Heart left ventricle (tissue), 16 donors: ENCODE data around the gene PPP1R12B. TPM values are rescaled to one million over a fixed set of nuclear protein-coding genes. Genes with fewer than 3 reads are reported as not detected.
"Not testable (repeated sequence)": the region's sequence is repeated elsewhere in the genome, so short reads cannot be mapped to it uniquely, and the experiment has no call there.

Experiments used
- ATAC-seq, 4 donors: fragments of 200-7000 bp; cut with Tn5 transposase; one replicate each; pipeline ENCODE4 v1.9.1; 2020 to 2022; ENCODE audit warnings: moderate library complexity in 4 of 4, mild to moderate bottlenecking in 3 of 4, moderate number of reproducible peaks in 1 of 4
- DNase-seq, 5 donors: peaks; one replicate each; pipeline ENCODE4 v3.0.0-alpha.2; 2020
- H3K27ac ChIP-seq, 12 donors: fragments of 200-600 bp; sonication (generic) in 4 of 12; one replicate each; pipeline versions ENCODE4 v1.5.0 to v1.8.0; 2016 to 2022; ENCODE audit warnings: mild to moderate bottlenecking in 2 of 12
- H3K27me3 ChIP-seq, 9 donors: fragments of 200-600 bp; sonication (generic) in 2 of 9; one replicate each; pipeline versions ENCODE4 v1.5.1 to v1.8.0; 2016 to 2022; ENCODE audit warnings: mild to moderate bottlenecking in 3 of 9
- H3K36me3 ChIP-seq, 9 donors: fragments of 200-600 bp; sonication (generic) in 2 of 9; one replicate each; pipeline versions ENCODE4 v1.5.0 to v1.8.0; 2018 to 2022; ENCODE audit warnings: mild to moderate bottlenecking in 2 of 9
- H3K4me1 ChIP-seq, 12 donors: fragments of 200-600 bp; sonication (generic) in 4 of 12; one replicate each; pipeline versions ENCODE4 v1.5.0 to v1.8.0; 2016 to 2022; ENCODE audit warnings: mild to moderate bottlenecking in 3 of 12
- H3K4me3 ChIP-seq, 12 donors: fragments of 200-600 bp; sonication (generic) in 4 of 12; one replicate each; pipeline versions ENCODE4 v1.5.0 to v1.8.0; 2017 to 2022; ENCODE audit warnings: mild to moderate bottlenecking in 9 of 12, moderate library complexity in 4 of 12
- H3K9me3 ChIP-seq, 12 donors: fragments of 200-600 bp; sonication (generic) in 4 of 12; one replicate each; pipeline versions ENCODE4 v1.5.0 to v1.8.0; 2016 to 2022; ENCODE audit warnings: mild to moderate bottlenecking in 1 of 12
- CTCF ChIP-seq, 12 donors: fragments of 200-600 bp; sonication (generic) in 4 of 12; IDR thresholded peaks; one replicate each; pipeline versions ENCODE4 v1.5.0 to v1.8.0; 2018 to 2022; ENCODE audit warnings: antibody characterized with exemption in 12 of 12, mild to moderate bottlenecking in 5 of 12
- POLR2A ChIP-seq, 2 donors: fragments of 450-650 bp; IDR thresholded peaks; one replicate each; pipeline ENCODE4 v1.6.1; 2017; ENCODE audit warnings: antibody characterized with exemption in 2 of 2, mild to moderate bottlenecking in 2 of 2, moderate library complexity in 2 of 2
- WGBS, 4 donors: extraction: QIAGEN DNeasy Blood & Tissue Kit in 2 of 4; methylation state at CpG; one replicate each; pipeline versions ENCODE4 v1.1.5 to v1.1.7; 2013 to 2018; 5-methylcytosine and 5-hydroxymethylcytosine counted together
- intact Hi-C, 10 donors: fragments of 100-400 bp; cut with DNase I; formaldehyde crosslinking; loops; one replicate each; pipeline versions ENCODE4 v1.11.1 to v1.14.2; 2022
- polyA plus RNA-seq, 2 donors: library from polyadenylated mRNA; stranded (reverse); fragments of 200-250 nt; gene quantifications; one replicate each; pipeline ENCODE4 v1.2.3, GENCODE V29; 2013
- total RNA-seq, 9 donors: library from RNA; depleted of rRNA in 2 of 9; stranded (reverse); fragments of >200 nt in 2 of 9; fragmentation: NEBNext Ultra II Directional in 3 of 9; extraction: Animal tissue kit (Norgen Biotek cat#: 25700) in 3 of 9; gene quantifications; one replicate each; pipeline versions ENCODE4 v1.1.0 to v1.2.4, GENCODE V29; 2016 to 2023
- donor health status: ischemic (EF 13 %, LVEDD 7.1; RV severe dilation, severe dysfunction).
- donor health status: healthy with polysubstance abuse.
- donor health status: DM: no; HTN: yes; CAD: no.
- donor health status: DM: no; HTN: no; CAD: no.
- donor health status: ischemic (EF 25% LVEDD 6.9; RV normal size, moderate dysfunction).
- donor health status: ischemic (EF 25% LVEDD 5.7; RV mildly dilated, moderate dysfunction).
- donor health status: healthy.
- donor health status: DM: yes; HTN: yes; CAD: no.
- donor health status: ischemic (EF 35%, LVEDD 5.7; RV mildly dilated, moderate dysfunction).
- donor health status: nonischemic (EF 11% LVEDD 7.7; RV severe dilation, severe dysfunction).
- donor health status: DM: yes; HTN: yes; CAD: no.
- donor health status: PGD.
- donor health status: ischemic (EF 29% LVEDD 5.4; RV normal size, mild dysfunction).
- donor health status: nonischemic (EF 23%, LVEDD 6.1; RV moderate dilation, normal function).

Gene PPP1R12B
- total and polyA plus RNA-seq, 11 donors: 49.9 to 972 (median 559) TPM

- peak overlapping the region in 11 of 12 donors; percentile 3 to 54 (median 40) for H3K4me3 ChIP-seq
- H3K27ac ChIP-seq: peak overlapping the region; percentile 20 to 87 (median 72)
- H3K27me3 ChIP-seq, intact Hi-C loops, H3K9me3 ChIP-seq, H3K36me3 ChIP-seq: not testable (repeated sequence)
- DNase-seq: peak in 4 of 5 donors; percentile 36 to 54 (median 42)
- H3K4me1 ChIP-seq: peaks cover 2 to 70% (median 25%) of the 10 kb centered on the region in 12 donors
- peak; percentile 8 to 58 (median 32) for ATAC-seq
- peak in 1 of 2 donors; percentile 23 for TF ChIP-seq POLR2A (IDR thresholded peaks at IDR 0.05)
- WGBS, 4 donors: 5 to 17% (median 9%) methylated on average over 5 of the region's 5 CpGs
Measured at GRCh38 chr1:202539166-202539574, 190.7 kb downstream of the PPP1R12B start.

- peak in 1 of 2 donors; percentile 2 for TF ChIP-seq POLR2A (IDR thresholded peaks at IDR 0.05)
- 16 to 27% (median 21%) methylated on average over 5 of the region's 5 CpGs for WGBS, 4 donors
- intact Hi-C loops, H3K36me3 ChIP-seq, H3K9me3 ChIP-seq, DNase-seq, H3K27me3 ChIP-seq: not testable (repeated sequence)
- Histone ChIP-seq H3K27ac (peak overlapping the region; percentile 20 to 87 (median 72)), H3K4me3 (peak overlapping the region in 11 of 12 donors; percentile 3 to 54 (median 40)), H3K4me1 (peaks cover 3 to 73% (median 28%) of the 10 kb centered on the region in 12 donors)
- peak in 1 of 4 donors; percentile 6 for ATAC-seq
Measured at GRCh38 chr1:202539583-202539982, 191.1 kb downstream of the PPP1R12B start.

- no peak for ATAC-seq
- Histone ChIP-seq H3K27me3 (no peaks in the 10 kb centered on the region), H3K36me3 (peaks cover 0 to 3% (median 0%) of the 10 kb centered on the region in 9 donors), H3K27ac (peak overlapping the region; percentile 20 to 87 (median 72)), H3K4me3 (peak overlapping the region in 11 of 12 donors; percentile 3 to 54 (median 40)), H3K9me3 (no peaks in the 10 kb centered on the region), H3K4me1 (peaks cover 3 to 76% (median 30%) of the 10 kb centered on the region in 12 donors)
- 48 to 53% (median 51%) methylated on average over 6 of the region's 6 CpGs for WGBS, 4 donors
- TF ChIP-seq CTCF (IDR thresholded peaks at IDR 0.05) (no peak), POLR2A (IDR thresholded peaks at IDR 0.05) (no peak)
- intact Hi-C loops: no loop called here
- DNase-seq: no peak
Measured at GRCh38 chr1:202540014-202540413, 191.5 kb downstream of the PPP1R12B start.

GRCh38 chr1:202540448-202540847 is 191.9 kb downstream of the PPP1R12B start:
- 45 to 79% (median 69%) methylated on average over 2 of the region's 2 CpGs for WGBS, 4 donors

GRCh38 chr1:202540858-202541257 is 192.4 kb downstream of the PPP1R12B start:
- H3K4me3 ChIP-seq: peak overlapping the region in 10 of 12 donors; percentile 11 to 54 (median 42)
- WGBS, 4 donors: 72 to 86% (median 82%) methylated on average over 2 of the region's 2 CpGs
- H3K36me3 ChIP-seq: not testable (repeated sequence)

More at GRCh38 chr1:202540448-202540847, 191.9 kb downstream of the PPP1R12B start:
- intact Hi-C loops: no loop called here
- ATAC-seq (no peak), DNase-seq (no peak)
- Histone ChIP-seq H3K27me3 (no peaks in the 10 kb centered on the region), H3K4me1 (peaks cover 4 to 79% (median 34%) of the 10 kb centered on the region in 12 donors), H3K9me3 (no peaks in the 10 kb centered on the region), H3K36me3 (peaks cover 0 to 3% (median 0%) of the 10 kb centered on the region in 9 donors), H3K4me3 (peak overlapping the region in 10 of 12 donors; percentile 11 to 54 (median 42)), H3K27ac (peak overlapping the region in 11 of 12 donors; percentile 20 to 87 (median 74))
- TF ChIP-seq CTCF (IDR thresholded peaks at IDR 0.05) (no peak), POLR2A (IDR thresholded peaks at IDR 0.05) (no peak)

GRCh38 chr1:202542415-202542814 is 193.9 kb downstream of the PPP1R12B start:
- DNase-seq, H3K27me3 ChIP-seq, H3K36me3 ChIP-seq, H3K9me3 ChIP-seq, intact Hi-C loops: not testable (repeated sequence)
- peak in 1 of 4 donors; percentile 3 for ATAC-seq
- peak overlapping the region in 7 of 12 donors; percentile 7 to 52 (median 35) for H3K4me3 ChIP-seq
- peak overlapping the region in 11 of 12 donors; percentile 4 to 87 (median 70) for H3K27ac ChIP-seq
- peaks cover 11 to 88% (median 51%) of the 10 kb centered on the region in 12 donors for H3K4me1 ChIP-seq

More at GRCh38 chr1:202540858-202541257, 192.4 kb downstream of the PPP1R12B start:
- DNase-seq, H3K27me3 ChIP-seq, ATAC-seq, intact Hi-C loops, H3K9me3 ChIP-seq: not testable (repeated sequence)
- Histone ChIP-seq H3K4me1 (peaks cover 8 to 80% (median 38%) of the 10 kb centered on the region in 12 donors), H3K27ac (peak overlapping the region in 9 of 12 donors; percentile 30 to 87 (median 79))

- DNase-seq, intact Hi-C loops, H3K36me3 ChIP-seq, H3K27me3 ChIP-seq, H3K9me3 ChIP-seq: not testable (repeated sequence)
- peak overlapping the region in 6 of 12 donors; percentile 2 to 52 (median 39) for H3K4me3 ChIP-seq
- peak in 2 of 4 donors; percentile 33 to 55 for ATAC-seq
- peak overlapping the region; percentile 8 to 87 (median 66) for H3K27ac ChIP-seq
- H3K4me1 ChIP-seq: peaks cover 11 to 87% (median 47%) of the 10 kb centered on the region in 12 donors
- 43 to 66% (median 57%) methylated on average over 11 of the region's 11 CpGs for WGBS, 4 donors
Measured at GRCh38 chr1:202543537-202543936, 195.0 kb downstream of the PPP1R12B start.

- whole genome bisulfite sequencing, 4 donors: 58 to 68% (median 62%) methylated on average over 6 of the region's 6 CpGs
- H3K9me3 ChIP-seq, ATAC-seq, H3K27me3 ChIP-seq, H3K36me3 ChIP-seq, DNase-seq, intact Hi-C loops: not testable (repeated sequence)
- Histone ChIP-seq H3K27ac (peak overlapping the region; percentile 26 to 84 (median 65)), H3K4me1 (peaks cover 7 to 80% (median 37%) of the 10 kb centered on the region in 12 donors), H3K4me3 (peak overlapping the region in 1 of 12 donors; percentile 28)
Measured at GRCh38 chr1:202544766-202545449, 196.4 kb downstream of the PPP1R12B start.
